Activated naive CD8-positive, alpha-beta T cell treated with anti-CD3 and anti-CD28 coated beads, Interleukin-2, amount 50 U/mL, for 16 hours (primary cell): ENCODE measurements around the gene MMP24OS.
A peak's percentile ranks its signal among the peaks of the same experiment; 100 is the strongest.

Experiments used
- DNase-seq: peaks from one replicate; pipeline ENCODE4 v3.0.0-alpha.2; 2020; ENCODE audit warnings: low read depth, low spot score

Gene MMP24OS

DNA sequence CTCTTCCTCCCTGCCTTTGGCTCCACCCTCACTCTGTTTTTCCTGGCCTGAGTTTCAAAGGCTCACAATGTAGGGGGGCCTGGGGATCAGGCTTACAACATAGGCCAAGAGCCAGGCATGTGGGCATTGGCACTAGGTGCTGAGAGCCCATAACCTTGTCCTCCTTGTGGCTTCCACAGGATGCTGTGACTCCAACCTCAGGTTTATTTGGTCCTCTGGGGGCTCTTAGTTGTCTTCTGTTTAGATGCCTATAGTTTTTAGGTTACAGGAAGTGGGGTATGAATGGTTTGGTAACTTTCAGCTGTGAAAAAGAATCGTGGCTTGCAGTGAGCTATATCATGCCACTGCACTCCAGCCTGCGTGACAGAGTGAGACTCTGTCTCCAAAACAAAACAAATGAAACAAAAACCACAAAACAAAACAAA is 25.9 kb downstream of the MMP24OS start:
- DNase-seq: no peak

DNA sequence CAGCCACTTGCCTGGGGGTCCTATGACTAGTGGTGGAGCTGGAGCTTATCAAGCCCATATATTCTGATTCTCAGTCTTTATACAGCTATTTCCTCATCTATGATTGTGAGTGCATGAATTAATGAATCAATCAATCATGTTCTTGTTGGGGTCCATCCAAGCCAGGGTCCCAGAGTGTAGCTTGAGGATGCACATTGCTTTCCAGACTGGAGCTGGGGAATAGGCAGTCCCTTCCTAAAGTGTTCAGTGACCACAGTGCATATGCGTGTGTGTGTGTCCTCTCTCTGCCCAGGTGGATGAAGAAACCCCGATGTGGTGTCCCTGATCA is 26.3 kb downstream of the MMP24OS start:
- no peak for DNase-seq

DNA sequence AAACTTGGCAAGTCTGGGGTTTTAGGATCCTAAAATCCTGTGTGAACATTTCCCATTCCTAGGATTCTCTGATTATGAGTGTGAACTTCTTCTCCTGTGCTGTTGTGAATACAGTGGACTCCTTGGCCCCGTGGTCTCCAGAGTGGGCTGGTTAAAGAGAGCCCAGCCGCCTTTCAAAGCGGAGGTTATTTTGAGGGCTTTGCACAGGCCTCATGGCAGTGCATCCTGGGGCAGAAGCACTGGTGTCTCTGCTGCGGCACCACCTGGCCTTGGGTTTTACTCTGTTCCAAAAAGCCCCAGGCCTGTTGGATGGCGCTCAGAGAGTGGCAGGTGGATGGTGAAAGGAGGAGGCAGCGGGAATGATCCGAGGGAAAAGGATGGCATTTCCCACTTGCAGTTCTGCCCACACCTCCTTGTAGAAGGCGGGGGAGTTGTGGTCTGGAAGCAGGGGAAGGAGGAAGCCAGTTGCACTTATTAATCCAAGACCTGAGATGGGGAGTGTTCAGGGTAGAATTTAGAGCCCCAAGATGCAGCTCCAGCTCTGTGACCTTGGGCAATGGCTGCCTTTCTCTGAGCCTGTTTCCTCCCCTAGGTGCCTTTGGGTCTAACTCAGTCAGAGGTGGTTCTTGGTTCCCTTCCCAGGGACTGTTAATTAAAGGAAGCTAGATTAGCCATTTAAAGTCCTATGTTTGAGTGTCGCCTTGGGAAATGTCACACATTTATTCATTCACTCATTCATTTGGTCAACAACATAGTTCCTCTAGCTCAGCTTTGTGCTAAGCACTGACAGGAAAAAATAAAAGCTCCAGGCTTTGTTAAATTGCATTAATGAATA is 29.1 kb downstream of the MMP24OS start:
- DNase-seq: no peak

DNA sequence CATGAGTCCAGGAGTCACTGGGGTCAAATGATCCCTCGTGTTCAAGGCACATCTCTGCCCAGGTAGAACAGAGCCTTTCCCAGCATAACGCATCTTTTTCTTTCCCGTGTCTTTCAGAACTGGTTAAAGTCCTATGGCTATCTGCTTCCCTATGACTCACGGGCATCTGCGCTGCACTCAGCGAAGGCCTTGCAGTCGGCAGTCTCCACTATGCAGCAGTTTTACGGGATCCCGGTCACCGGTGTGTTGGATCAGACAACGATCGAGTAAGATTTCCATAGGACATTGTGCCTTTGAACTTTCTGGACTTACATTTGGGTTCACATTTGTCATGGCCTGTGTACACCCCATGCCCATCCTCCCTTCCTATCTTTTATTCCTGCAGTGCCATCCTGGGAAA is 31.2 kb downstream of the MMP24OS start:
- no peak for DNase-seq

DNA sequence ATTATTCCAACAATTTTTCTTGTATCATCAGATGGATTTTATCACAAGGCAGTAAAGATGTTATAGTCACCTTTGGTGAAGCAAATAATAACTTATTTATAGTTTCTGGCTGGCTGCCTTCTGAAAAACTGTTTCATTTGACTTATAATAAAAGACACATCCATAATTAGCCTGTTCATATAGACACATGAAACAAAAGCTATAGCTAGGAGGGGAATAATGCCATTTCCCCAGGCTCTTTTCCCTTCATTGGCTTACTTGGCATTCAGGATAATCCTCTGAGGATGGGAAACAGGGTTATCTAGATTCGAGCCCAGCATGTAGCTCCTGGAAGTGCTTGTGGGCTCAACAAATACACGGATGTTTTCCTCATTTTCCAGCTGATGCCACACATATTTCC is 33.9 kb downstream of the MMP24OS start:
- no peak for DNase-seq

DNA sequence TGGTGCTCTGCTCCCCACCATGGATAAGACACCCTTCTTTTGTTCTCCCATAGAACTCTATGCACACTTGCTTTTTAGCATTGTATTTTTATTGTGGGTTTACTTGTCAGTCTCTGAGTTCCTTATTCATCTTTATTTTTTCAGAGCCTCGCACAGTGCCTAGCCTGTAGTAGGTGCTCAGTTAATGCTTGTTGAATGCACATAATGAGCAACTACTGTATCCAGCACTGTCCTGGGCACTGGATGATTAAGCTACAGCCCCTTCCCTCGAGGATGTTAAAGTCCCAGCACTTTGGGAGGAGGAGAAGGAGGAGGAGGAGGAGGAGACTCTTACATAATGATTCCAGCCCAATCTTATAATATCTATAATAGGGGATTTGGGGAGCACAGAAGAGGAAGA is 34.6 kb downstream of the MMP24OS start:
- no peak for DNase-seq

DNA sequence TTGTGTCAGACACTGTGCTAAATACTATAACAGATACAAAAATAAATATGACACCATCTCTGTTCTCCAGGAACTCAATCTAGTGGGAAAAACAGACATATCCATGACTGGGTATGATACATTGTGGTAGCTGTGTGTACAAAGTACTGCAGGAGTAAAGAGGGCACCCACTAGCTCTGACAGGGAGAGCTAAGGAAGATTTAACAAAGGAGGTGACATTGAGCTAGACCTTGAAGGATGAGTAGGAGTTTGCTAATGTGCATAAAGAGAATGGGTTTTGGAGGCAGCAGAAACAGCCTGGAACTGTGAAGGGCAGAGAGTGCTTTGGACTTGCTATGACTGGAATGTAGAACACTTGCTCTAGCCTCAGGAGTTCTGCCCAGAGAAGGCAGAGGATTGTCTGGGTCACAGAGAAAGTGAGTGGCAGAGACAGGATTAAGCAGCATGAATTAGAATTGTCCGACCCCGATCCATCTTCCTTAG is 37.1 kb downstream of the MMP24OS start:
- no peak for DNase-seq

DNA sequence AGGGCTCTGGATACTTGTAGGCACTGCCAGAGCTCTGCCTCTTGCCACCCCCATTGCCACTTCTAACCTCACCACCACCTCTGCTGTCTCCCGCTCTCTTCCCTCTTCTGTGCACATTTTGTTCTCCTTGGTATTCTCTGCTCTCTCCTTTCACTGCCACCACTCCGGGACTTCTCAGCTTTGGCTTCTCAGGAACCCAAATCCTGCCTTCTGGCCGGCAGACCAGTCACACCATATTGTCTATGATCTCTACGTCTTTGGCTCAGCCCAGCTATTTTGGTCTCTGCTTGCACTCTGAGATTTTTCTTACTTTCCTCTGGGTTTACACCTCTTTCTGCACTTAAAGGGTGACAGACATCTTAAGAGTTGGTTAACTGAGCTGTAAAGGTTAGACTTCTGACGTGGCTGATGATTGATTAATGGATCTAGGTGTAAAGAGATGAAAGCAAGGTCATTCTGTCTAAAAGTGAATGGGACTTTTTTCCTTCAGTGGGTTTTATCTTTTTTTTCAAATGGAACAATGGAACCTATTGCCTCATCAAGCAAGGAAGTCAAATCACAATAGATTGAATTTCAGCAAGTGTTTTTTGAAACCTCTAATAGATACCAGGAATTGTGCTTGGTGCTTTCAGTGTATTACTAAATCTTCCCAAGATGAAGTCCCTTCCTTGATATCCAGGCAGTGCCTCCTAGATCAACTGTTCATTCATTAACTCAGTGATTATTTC is 37.7 kb downstream of the MMP24OS start:
- DNase-seq: no peak

DNA sequence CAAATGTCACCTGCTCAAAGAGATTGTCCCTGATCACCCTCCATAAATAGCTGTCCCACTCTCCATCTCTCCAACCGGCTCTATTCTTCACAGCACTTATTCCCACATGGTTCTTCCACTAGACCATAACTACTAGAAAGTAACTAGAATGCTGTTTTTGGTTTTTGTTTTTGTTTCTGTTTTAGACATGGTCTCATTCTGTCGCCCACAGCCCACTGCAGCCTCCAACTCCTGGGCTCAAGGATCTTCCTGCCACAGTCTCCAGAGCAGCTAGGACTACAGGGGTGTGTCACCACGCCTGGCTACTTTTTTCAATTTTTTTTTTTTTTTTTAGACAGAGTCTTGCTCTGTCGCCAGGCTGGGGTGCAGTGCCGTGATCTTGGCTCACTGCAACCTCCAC is 39.2 kb downstream of the MMP24OS start:
- no peak for DNase-seq

DNA sequence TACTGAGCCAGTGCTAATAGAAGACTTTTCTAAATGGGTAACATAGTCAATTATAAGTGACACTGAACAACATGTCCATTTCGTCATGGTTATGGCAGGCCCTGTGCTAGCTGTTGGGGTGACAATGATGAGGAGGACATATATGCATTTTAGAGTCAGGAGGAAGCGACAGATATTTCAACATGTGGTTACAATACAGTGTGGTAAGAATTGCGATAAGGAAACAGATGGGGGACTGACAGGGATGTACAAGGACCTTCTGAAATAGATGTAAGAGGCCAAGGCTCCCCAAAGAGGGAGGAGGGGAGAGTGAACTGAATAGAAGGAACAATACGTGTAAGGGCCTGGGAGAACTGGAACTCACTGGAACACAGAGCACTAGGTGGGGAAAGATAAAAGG is 39.8 kb downstream of the MMP24OS start:
- no peak for DNase-seq

DNA sequence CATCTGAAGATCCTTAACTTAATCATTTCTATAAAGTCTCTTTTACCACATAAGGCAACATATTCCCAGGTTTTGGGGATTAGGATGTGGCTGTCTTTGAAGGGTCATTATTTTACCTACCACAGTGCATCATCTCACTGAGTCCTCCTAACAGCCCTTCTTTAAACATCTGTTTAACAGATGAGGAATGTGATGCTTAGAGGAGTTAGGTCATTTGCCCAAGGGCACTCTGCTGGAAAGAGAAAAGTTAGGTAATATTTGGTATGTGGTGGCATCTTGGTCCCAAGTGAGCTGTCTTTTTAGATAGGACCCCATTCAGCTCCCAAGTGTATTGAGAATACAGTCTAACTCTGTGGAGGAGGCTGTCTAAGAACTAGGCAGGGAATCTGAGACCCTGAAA is 40.4 kb downstream of the MMP24OS start:
- no peak for DNase-seq

DNA sequence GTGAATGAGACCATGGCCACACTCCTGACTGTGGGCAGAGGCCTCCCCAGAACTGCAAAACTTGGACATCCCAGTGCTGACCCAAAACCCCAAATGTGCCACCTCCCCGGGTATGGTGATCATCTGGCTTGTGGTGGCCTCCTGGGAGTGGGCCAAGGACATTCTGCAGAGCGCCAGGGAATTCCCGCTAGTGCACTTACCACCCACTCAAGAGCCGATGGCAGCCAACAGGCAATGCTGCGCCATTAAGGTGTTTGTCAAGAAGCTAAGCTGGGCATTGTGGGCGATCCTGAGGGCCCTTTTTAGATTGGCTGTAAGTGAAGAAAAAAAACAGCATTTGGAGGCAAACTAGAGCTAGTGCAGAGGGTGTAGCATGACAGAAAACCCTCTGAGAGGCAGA is 42.0 kb downstream of the MMP24OS start:
- no peak for DNase-seq

DNA sequence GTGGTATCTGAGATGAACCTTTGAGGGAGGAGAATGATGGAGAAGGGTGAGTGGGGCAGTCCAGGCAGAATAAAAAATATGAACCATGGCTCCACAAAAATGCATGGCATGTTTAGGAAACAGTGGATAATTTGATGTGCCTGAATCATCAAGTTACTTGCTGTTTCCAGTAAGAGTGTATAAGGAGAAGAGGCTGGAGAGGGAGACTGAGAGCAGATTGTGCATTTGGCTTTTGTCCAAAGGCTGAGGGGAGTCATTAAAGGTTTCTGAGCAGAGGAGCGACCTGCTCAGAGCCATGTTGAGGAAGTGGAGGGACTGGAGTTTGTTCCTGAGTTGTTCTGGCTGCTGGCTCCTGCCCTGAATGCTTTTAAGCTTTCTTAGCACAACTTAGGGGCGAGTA is 45.3 kb downstream of the MMP24OS start:
- DNase-seq: no peak

DNA sequence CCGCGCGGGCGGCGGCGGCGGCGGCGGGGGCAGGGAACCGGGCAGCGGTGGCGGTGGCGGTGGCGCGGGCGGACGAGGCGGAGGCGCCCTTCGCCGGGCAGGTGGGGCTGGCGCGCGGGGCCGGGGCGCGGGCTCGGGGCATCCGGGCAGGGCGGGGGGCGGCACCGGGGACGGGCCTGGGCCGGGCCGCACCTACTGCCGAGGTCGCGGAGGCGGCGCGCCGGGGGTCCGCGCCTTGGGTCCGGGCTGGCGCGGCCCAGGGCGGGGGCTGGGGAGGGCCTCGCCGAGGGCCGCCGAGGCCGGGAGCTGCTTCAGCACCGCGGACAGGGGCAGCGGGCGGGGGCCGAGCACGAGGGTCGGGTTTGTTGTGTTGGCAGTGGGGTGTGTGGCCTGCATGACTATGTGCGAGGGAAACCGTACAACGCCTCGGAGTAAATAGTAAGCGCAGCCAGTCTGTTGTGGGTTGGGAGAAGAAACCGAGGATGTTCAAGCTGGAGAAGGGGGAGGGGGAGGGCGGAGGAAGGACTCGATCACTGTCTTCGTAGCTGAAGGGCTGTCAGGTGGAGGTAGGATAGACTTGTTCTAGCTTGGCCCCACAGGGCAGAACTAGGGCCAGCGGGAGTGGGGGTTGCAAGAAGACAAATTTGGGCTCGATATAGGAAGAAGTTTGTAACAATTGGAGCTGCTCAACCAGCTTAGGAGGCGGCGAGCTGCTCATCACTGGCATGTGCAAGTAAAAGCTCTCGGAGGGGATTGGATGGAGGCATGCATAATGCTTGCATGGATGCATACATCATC is 50.8 kb downstream of the MMP24OS start:
- peak; percentile 8 for DNase-seq
